ENCODE data around the gene CRYGB.

DNA sequence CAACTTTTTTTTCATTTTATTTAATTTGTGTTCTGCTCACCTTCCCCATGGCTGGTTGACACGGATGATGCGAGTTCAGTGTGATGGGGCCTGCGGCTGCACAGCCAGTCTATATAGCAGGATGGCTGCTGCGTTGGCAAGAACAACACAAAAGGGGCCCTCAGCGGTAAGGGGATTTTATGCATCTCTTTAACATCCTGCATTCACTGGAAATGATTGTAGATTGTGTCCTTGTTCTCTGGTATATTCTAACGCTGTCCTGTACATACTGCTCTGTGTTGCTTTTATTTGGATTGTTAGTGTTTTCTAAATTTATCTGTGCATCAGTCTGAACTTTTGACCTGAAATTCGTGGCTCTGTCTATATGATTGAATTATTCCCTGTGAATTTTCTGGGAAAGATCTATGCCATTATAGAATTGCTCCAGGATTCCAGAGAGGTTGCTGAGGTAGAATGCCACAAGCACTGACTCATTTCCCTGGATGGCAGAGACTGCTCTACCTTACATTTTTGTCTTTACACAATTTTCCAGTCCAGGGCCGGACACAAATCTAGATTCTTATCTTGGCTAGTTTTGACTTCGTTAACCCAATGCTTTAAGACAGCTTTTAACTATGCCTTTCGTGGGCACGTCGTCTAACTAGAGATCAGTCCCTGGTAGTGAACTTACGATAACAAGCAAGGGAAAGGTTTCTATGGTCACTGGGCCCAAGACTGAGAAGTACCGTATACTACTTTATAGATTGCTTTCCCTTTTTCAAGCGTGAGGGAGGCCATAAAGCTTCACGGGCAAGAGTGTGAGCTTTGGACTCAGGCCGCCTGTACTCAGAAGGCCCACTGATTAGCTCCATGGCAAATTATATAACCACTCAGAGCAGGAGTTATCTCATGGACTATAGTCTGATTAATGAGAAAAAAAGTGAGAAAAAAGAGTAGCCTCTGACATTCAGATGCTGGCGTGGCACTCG is 15.9 kb downstream of the CRYGB start, which contains the start of gene CRYGC:
- TF ChIP-seq, protein P1, sequence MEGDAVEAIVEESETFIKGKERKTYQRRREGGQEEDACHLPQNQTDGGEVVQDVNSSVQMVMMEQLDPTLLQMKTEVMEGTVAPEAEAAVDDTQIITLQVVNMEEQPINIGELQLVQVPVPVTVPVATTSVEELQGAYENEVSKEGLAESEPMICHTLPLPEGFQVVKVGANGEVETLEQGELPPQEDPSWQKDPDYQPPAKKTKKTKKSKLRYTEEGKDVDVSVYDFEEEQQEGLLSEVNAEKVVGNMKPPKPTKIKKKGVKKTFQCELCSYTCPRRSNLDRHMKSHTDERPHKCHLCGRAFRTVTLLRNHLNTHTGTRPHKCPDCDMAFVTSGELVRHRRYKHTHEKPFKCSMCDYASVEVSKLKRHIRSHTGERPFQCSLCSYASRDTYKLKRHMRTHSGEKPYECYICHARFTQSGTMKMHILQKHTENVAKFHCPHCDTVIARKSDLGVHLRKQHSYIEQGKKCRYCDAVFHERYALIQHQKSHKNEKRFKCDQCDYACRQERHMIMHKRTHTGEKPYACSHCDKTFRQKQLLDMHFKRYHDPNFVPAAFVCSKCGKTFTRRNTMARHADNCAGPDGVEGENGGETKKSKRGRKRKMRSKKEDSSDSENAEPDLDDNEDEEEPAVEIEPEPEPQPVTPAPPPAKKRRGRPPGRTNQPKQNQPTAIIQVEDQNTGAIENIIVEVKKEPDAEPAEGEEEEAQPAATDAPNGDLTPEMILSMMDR (tag by site-specific recombination; IDR thresholded peaks at IDR 0.05), result no peak
- TF ChIP-seq, protein P2, sequence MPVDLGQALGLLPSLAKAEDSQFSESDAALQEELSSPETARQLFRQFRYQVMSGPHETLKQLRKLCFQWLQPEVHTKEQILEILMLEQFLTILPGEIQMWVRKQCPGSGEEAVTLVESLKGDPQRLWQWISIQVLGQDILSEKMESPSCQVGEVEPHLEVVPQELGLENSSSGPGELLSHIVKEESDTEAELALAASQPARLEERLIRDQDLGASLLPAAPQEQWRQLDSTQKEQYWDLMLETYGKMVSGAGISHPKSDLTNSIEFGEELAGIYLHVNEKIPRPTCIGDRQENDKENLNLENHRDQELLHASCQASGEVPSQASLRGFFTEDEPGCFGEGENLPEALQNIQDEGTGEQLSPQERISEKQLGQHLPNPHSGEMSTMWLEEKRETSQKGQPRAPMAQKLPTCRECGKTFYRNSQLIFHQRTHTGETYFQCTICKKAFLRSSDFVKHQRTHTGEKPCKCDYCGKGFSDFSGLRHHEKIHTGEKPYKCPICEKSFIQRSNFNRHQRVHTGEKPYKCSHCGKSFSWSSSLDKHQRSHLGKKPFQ (tag by site-specific recombination; IDR thresholded peaks at IDR 0.05), result no peak
- TF ChIP-seq ZNF133 (tag by site-specific recombination; IDR thresholded peaks at IDR 0.05) (no peak), ZNF670 (tag by site-specific recombination; IDR thresholded peaks at IDR 0.05; ENCODE audit: low read depth) (no peak), ZNF175 (tag by site-specific recombination; IDR thresholded peaks at IDR 0.05) (no peak)

Measured in HEK293 (cell line).